HG02759 (cell line): Measurements from ENCODE around the gene ATOSB.
A peak's percentile ranks its signal among the peaks of the same experiment; 100 is the strongest.
"Not testable (repeated sequence)": the region's sequence is repeated elsewhere in the genome, so short reads cannot be mapped to it uniquely, and the experiment has no call there.

Experiments used
- ATAC-seq: cut with Tn5 transposase; IDR thresholded peaks from one replicate; pipeline ENCODE4 v1.9.1; 2021; ENCODE audit warnings: mild to moderate bottlenecking, moderate library complexity; ENCODE audit not compliant: unreplicated experiment

Gene ATOSB, protein sequence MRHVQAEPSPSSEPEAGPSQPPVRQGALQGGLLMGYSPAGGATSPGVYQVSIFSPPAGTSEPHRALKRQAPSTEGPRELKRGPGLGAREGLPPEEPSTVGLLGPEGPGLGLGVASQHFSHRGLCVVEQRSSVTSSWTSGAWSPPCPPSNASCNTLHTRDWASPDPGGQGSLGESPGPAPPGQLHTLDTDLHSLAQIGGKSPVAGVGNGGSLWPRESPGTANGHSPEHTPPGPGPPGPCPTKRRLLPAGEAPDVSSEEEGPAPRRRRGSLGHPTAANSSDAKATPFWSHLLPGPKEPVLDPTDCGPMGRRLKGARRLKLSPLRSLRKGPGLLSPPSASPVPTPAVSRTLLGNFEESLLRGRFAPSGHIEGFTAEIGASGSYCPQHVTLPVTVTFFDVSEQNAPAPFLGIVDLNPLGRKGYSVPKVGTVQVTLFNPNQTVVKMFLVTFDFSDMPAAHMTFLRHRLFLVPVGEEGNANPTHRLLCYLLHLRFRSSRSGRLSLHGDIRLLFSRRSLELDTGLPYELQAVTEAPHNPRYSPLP

GRCh38 chr9:35115680-35116538 is at the start of gene ATOSB:
TSS of gene ATOSB (minus strand) at chr9:35115862. CDS start at chr9:35108274, 7,588 bp downstream.
- ATAC-seq = peak; percentile 59

DNA sequence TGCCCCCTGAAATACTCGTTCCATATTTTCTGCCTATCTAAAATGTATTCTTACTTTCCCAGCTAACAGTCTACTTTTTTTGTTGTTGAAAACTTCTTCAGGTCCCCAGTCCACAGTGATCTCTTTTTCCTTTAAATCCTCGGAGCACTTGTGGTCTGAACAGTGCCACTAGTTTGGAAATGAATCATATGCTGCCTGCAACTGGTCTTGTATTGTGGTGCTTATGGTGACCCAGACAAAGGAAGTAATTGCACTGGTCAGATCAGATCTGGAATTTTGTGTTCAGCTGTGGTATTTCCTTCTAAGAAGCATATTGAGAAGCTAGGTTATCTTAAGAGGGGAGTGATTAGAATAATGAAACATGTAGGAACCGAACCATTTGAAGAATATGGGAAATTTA is 49.0 kb upstream of the ATOSB start:
- ATAC-seq = no peak

DNA sequence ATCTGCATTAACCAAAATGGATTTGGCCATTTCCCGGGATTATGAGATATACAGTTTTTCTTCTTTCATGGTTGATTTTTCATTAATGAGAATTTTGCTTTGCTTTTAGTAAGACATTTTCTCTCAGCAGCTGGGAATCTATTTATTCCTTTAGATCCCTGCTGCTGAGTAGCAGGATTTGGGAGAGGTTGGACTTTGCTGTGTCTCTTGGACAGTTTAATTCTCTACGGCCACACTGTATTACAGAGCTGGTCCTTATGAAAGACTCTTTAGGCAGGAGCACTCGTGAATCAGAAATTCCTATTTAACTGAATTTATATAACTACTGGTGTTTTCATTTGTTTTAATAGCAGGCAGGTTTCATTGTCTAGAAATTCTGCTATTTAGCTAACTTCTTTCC is 47.8 kb upstream of the ATOSB start:
- no peak for ATAC-seq

DNA sequence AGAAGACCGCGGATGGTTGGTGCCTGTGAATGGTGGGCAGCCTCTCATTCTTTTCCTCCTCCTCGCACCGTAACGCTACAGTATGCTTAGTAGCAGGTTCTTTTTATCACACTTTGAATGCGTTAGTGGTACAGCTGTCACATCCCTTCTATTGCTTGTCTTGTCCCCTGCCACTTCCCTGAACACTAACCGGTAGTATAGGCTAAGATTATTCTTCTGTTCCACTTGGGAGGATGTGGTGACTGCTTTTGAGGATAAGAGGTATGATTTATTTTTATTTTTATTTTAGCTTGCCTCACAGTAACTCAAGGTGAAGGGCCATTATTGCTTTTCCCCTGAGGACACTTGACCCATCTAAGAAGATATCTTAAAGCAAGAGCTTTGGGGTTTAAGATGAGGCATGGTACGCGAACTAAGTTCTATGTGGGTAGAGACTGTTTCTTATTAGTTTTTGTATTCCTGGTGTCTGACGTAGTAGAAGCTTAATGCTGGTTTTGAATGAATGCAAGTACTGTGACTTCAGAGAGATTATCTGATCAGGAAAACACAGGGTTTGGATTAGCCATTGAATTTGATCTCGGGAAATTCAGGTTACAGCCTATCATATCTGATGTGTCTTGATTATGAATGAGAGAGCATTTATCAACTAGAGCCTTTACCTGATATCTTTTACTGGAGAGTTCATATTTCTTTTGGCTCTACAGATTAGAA is 47.1 kb upstream of the ATOSB start:
- ATAC-seq = no peak

DNA sequence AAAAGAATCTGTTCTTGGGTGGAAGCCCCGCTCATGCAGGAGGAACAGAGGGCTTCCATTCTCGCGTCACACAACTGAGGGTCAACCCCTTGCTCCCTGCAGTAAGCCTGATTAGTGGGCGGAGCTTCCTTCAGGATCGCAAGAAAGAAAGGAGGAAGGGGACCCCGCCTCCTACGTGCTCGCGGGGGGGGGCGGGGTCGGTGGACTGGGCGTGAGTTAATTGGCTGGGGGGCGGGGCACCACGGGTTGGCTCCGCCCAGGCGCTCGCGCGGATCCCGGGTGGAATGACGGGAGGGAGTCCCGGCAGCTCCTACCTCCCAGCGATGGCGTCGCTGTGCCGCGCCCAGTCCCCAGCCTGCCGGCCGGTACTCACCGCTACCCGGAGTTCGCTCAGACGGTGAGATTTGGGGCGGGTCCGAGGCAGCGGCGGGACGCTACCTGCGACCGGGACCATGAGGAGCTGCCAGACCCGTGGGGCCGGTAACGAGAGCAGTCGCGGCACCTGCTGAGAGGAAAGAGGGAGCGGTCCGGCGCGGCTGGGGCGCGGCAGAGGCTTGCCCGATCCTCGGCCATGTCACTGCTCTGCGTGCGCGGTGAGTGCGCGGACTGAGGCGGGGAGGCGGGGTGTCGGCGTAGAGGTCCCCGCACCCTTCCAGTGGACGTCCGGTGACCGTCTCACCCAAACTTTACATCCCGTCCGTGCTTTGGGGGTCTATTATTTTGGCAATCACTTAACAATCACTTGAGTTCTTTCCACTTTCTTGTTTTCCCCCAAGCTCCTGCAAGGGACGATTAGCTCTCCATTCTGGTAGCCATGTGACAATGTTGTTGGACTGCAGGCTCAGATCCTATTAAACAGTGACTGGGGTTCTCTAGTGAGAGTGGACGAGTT is 46.3 kb upstream of the ATOSB start, which contains the start of gene UNC13B:
Gene UNC13B, plus strand, starts transcription at position 297 of the 892 bp plus-strand sequence. Its CDS starts 275 bp downstream, at position 572.
- ATAC-seq = peak; percentile 79

- no peak for ATAC-seq
Measured at GRCh38 chr9:35158501-35159280, 43.0 kb upstream of the ATOSB start.

GRCh38 chr9:35157836-35158235 is 42.2 kb upstream of the ATOSB start:
- ATAC-seq = not testable (repeated sequence)

- ATAC-seq = no peak
Measured at GRCh38 chr9:35156781-35157180, 41.1 kb upstream of the ATOSB start.

DNA sequence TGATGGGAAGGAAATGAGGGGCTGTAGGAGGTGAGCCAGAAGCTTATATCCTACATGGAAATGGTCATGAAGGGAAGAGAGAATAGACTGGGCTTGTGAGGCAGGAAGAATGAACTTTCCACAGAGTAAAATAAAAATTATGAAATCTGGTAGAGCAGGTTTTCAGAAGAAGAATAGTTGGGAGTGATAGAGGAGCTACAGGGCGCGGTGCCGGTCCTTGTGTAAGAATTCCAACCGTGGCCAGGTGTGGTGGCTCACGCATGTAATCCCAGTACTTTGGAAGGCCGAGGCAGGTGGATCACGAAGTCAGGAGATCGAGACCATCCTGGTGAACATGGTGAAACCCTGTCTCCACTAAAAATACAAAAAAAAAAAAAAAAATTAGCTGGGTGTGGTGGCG is 37.3 kb upstream of the ATOSB start:
- no peak for ATAC-seq

GRCh38 chr9:35147941-35148563 is 32.4 kb upstream of the ATOSB start:
- not testable (repeated sequence) for ATAC-seq

DNA sequence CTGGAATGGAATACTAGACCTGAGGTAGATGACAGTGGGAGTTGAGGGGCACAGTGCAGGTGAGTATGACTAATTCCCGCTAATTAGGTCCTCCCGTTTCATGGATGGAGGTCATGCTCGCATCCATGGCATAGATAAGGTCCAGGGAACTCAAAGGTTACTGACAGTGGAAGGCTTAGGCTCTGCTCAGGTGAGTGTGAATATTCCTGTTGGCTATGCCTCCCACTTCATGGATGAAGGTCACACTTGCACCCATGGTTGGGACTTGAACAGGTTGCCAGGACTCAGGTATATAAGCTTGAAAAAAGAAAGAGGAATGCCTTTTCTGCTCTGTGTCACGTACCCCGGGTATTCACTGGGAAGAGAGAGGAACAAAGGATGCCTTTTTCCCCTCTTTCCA is 26.4 kb upstream of the ATOSB start:
- ATAC-seq = no peak

- ATAC-seq = no peak
Measured at GRCh38 chr9:35140093-35140492, 24.4 kb upstream of the ATOSB start.

DNA sequence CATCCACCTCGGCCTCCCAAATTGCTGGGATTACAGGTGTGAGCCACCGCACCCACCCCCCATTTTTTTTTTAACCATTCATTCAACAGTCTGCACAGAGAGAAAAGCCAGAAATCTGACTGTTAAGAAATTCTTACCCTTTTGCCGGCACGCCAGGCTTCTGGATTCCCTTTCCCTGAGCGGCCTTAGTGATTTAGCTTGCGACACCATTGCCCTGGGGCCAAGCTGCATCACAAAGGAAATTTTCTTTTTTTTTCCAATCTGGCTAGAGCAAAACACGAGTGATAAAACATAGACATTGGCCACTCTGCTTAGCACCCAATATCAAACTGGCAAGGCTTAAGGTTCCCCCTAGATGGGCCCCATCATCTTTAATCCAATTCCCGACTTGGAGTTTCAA is 21.2 kb upstream of the ATOSB start:
- no peak for ATAC-seq

DNA sequence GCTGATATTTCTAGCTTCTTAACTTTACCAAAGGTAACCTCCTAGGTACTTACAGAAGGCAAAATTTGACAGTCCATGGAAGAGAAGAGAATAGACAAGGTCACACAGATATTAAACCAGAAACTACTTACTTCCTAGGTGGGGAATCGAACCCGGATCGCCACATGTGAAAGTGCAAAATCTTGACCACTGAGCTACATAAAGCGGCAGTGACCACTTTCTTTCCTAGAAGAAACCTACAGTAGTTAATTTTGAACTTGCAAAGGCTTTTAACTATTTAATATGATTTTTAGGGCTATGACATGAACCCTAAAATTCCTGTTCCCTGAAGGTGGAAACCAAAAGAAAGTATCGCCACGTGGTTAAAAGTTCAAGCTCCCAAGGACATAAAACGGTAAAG is 20.3 kb upstream of the ATOSB start:
- ATAC-seq = no peak

GRCh38 chr9:35134920-35135319 is 19.3 kb upstream of the ATOSB start:
- no peak for ATAC-seq

- ATAC-seq = peak; percentile 54
Measured at GRCh38 chr9:35116898-35117551, 1.4 kb upstream of the ATOSB start.

DNA sequence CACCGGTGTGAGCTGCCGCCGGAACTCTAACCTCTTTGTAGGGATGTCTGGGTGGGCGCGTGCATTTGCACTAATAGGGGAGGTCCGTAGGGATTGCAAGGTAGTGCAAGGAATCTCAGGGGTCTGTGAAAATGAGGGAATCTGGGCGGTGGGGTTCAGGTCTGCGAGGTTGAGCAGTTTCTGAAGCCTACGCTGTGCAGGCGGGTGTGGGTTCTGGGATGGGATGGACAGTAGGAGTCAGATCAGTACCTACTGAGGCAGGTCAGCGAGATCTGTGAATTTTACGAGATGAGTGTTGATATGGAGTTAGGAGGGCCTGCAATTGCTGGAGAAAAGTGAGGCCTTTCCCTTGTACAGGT is 856 bp upstream of the ATOSB start:
- peak; percentile 1 for ATAC-seq
